ENCODE data around the gene ETFB.

ETFB gene

GRCh38 chr19:51351266-51351990 lies 14.8 kb downstream of the ETFB start:
- no peak for TF ChIP-seq CTCF (IDR thresholded peaks at IDR 0.05; ENCODE audit: low read depth, low read length, missing control alignments)
- H3K4me3 ChIP-seq (replicated peaks; ENCODE audit: low read depth, low read length): no peak overlapping the region
- DNase-seq (ENCODE audit: extremely low read depth, low read depth): no peak

- H3K4me3 ChIP-seq (replicated peaks; ENCODE audit: low read depth, low read length): no peak overlapping the region
- DNase-seq (ENCODE audit: extremely low read depth, low read depth): no peak
- TF ChIP-seq CTCF (IDR thresholded peaks at IDR 0.05; ENCODE audit: low read depth, low read length, missing control alignments): no peak
Measured at GRCh38 chr19:51347209-51347928, 18.8 kb downstream of the ETFB start.

GRCh38 chr19:51346742-51347141 lies 19.4 kb downstream of the ETFB start:
- no peak for TF ChIP-seq CTCF (IDR thresholded peaks at IDR 0.05; ENCODE audit: low read depth, low read length, missing control alignments)
- no peak overlapping the region for H3K4me3 ChIP-seq (replicated peaks; ENCODE audit: low read depth, low read length)
- no peak for DNase-seq (ENCODE audit: extremely low read depth, low read depth)

GRCh38 chr19:51345076-51345620 lies 21.0 kb downstream of the ETFB start:
- no peak overlapping the region for H3K4me3 ChIP-seq (replicated peaks; ENCODE audit: low read depth, low read length)
- no peak for DNase-seq (ENCODE audit: extremely low read depth, low read depth)
- no peak for TF ChIP-seq CTCF (IDR thresholded peaks at IDR 0.05; ENCODE audit: low read depth, low read length, missing control alignments)

- H3K4me3 ChIP-seq (replicated peaks; ENCODE audit: low read depth, low read length): no peak overlapping the region
- TF ChIP-seq CTCF (IDR thresholded peaks at IDR 0.05; ENCODE audit: low read depth, low read length, missing control alignments): no peak
- DNase-seq (ENCODE audit: extremely low read depth, low read depth): no peak
Measured at GRCh38 chr19:51342631-51343569, 23.3 kb downstream of the ETFB start.

- TF ChIP-seq CTCF (IDR thresholded peaks at IDR 0.05; ENCODE audit: low read depth, low read length, missing control alignments): no peak
- DNase-seq (ENCODE audit: extremely low read depth, low read depth): no peak
- H3K4me3 ChIP-seq (replicated peaks; ENCODE audit: low read depth, low read length): no peak within 1 kb of the TSS
Measured at GRCh38 chr19:51341976-51342580, 24.1 kb downstream of the ETFB start, which contains the start of gene VSIG10L. VSIG10L (minus strand) TSS chr19:51342139; CDS start chr19:51342124, 15 bp downstream.
